Ishikawa (cell line): Measurements from ENCODE around the gene R3HDML.

Experiments
- CEBPB ChIP-seq: IDR thresholded peaks from 2 replicates; pipeline ENCODE4 v1.6.1; 2012
- EGR1 ChIP-seq: IDR thresholded peaks from 2 replicates; pipeline ENCODE4 v1.6.1; 2012
- EP300 ChIP-seq: IDR thresholded peaks from 2 replicates; pipeline ENCODE4 v1.6.1; 2012; ENCODE audit warnings: borderline replicate concordance
- NFIC ChIP-seq: IDR thresholded peaks from 2 replicates; pipeline ENCODE4 v1.6.1; 2012
- YY1 ChIP-seq: IDR thresholded peaks from 2 replicates; pipeline ENCODE4 v1.6.1; 2012; ENCODE audit warnings: low read depth
- TF ChIP-seq, protein P1 (sequence below): IDR thresholded peaks from 2 replicates; pipeline ENCODE4 v1.6.1; 2012
- TF ChIP-seq, protein P2 (sequence below): IDR thresholded peaks from 2 replicates; pipeline ENCODE4 v1.6.1; 2012; ENCODE audit warnings: low read depth, mild to moderate bottlenecking

- TF ChIP-seq EGR1 (no peak), EP300 (no peak), CEBPB (no peak), YY1 (no peak), NFIC (no peak)
- TF ChIP-seq, protein P1, sequence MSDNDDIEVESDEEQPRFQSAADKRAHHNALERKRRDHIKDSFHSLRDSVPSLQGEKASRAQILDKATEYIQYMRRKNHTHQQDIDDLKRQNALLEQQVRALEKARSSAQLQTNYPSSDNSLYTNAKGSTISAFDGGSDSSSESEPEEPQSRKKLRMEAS = no peak
- TF ChIP-seq, protein P2, sequence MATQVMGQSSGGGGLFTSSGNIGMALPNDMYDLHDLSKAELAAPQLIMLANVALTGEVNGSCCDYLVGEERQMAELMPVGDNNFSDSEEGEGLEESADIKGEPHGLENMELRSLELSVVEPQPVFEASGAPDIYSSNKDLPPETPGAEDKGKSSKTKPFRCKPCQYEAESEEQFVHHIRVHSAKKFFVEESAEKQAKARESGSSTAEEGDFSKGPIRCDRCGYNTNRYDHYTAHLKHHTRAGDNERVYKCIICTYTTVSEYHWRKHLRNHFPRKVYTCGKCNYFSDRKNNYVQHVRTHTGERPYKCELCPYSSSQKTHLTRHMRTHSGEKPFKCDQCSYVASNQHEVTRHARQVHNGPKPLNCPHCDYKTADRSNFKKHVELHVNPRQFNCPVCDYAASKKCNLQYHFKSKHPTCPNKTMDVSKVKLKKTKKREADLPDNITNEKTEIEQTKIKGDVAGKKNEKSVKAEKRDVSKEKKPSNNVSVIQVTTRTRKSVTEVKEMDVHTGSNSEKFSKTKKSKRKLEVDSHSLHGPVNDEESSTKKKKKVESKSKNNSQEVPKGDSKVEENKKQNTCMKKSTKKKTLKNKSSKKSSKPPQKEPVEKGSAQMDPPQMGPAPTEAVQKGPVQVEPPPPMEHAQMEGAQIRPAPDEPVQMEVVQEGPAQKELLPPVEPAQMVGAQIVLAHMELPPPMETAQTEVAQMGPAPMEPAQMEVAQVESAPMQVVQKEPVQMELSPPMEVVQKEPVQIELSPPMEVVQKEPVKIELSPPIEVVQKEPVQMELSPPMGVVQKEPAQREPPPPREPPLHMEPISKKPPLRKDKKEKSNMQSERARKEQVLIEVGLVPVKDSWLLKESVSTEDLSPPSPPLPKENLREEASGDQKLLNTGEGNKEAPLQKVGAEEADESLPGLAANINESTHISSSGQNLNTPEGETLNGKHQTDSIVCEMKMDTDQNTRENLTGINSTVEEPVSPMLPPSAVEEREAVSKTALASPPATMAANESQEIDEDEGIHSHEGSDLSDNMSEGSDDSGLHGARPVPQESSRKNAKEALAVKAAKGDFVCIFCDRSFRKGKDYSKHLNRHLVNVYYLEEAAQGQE = no peak
Observed at GRCh38 chr20:44398335-44398734, 61.5 kb downstream of the R3HDML start.
